ENCODE results near the gene L3MBTL4. TPM values are rescaled to one million over a fixed set of nuclear protein-coding genes. Genes with fewer than 3 reads are reported as not detected.

Gene L3MBTL4
- total RNA-seq, 1 experiment from 2014 or later = not detected

GRCh38 chr18:6044773-6045172, 369.9 kb downstream of the L3MBTL4 start:
- DNase-seq = no peak
- no peak overlapping the region for H3K4me3 ChIP-seq

GRCh38 chr18:6044319-6044718, 370.4 kb downstream of the L3MBTL4 start:
- no peaks in the 10 kb centered on the region for H3K36me3 ChIP-seq
- H3K4me1 ChIP-seq = no peaks in the 10 kb centered on the region
- DNase-seq = no peak
- no peak overlapping the region for H3K27ac ChIP-seq
- no peaks in the 10 kb centered on the region for H3K27me3 ChIP-seq
- H3K9me3 ChIP-seq (replicated peaks) = no peaks in the 10 kb centered on the region
- H3K4me3 ChIP-seq = no peak overlapping the region

More at GRCh38 chr18:6044773-6045172, 369.9 kb downstream of the L3MBTL4 start:
- no peaks in the 10 kb centered on the region for H3K4me1 ChIP-seq
- H3K27me3 ChIP-seq = no peaks in the 10 kb centered on the region
- H3K36me3 ChIP-seq = no peaks in the 10 kb centered on the region
- no peak overlapping the region for H3K27ac ChIP-seq
- H3K9me3 ChIP-seq (replicated peaks) = no peaks in the 10 kb centered on the region

- Histone ChIP-seq H3K27ac (no peak overlapping the region), H3K9me3 (replicated peaks) (no peaks in the 10 kb centered on the region), H3K36me3 (no peaks in the 10 kb centered on the region), H3K27me3 (no peaks in the 10 kb centered on the region), H3K4me1 (no peaks in the 10 kb centered on the region), H3K4me3 (no peak overlapping the region)
- DNase-seq = no peak
These were observed 375.7 kb downstream of the L3MBTL4 start for GRCh38 chr18:6039055-6039454.

- no peak overlapping the region for H3K4me3 ChIP-seq
- DNase-seq = no peak
- no peaks in the 10 kb centered on the region for H3K4me1 ChIP-seq
- no peaks in the 10 kb centered on the region for H3K27me3 ChIP-seq
- H3K36me3 ChIP-seq = no peaks in the 10 kb centered on the region
- no peaks in the 10 kb centered on the region for H3K9me3 ChIP-seq (replicated peaks)
- no peak overlapping the region for H3K27ac ChIP-seq
These were observed 383.3 kb downstream of the L3MBTL4 start for GRCh38 chr18:6031442-6031841.

- no peak overlapping the region for H3K4me3 ChIP-seq
- no peaks in the 10 kb centered on the region for H3K27me3 ChIP-seq
- no peak overlapping the region for H3K27ac ChIP-seq
- no peak for DNase-seq
- no peaks in the 10 kb centered on the region for H3K36me3 ChIP-seq
- no peaks in the 10 kb centered on the region for H3K4me1 ChIP-seq
- no peaks in the 10 kb centered on the region for H3K9me3 ChIP-seq (replicated peaks)
These were observed 383.7 kb downstream of the L3MBTL4 start for GRCh38 chr18:6031002-6031401.

- DNase-seq = no peak
- H3K9me3 ChIP-seq (replicated peaks) = no peaks in the 10 kb centered on the region
- no peak overlapping the region for H3K27ac ChIP-seq
- H3K36me3 ChIP-seq = no peaks in the 10 kb centered on the region
- H3K4me3 ChIP-seq = no peak overlapping the region
- no peaks in the 10 kb centered on the region for H3K4me1 ChIP-seq
- H3K27me3 ChIP-seq = no peaks in the 10 kb centered on the region
These were observed 389.9 kb downstream of the L3MBTL4 start for GRCh38 chr18:6024745-6025248.

GRCh38 chr18:6023551-6023950, 391.2 kb downstream of the L3MBTL4 start:
- H3K4me3 ChIP-seq = no peak overlapping the region

GRCh38 chr18:6022845-6023244, 391.9 kb downstream of the L3MBTL4 start:
- DNase-seq = no peak
- no peak overlapping the region for H3K27ac ChIP-seq

More at GRCh38 chr18:6023551-6023950, 391.2 kb downstream of the L3MBTL4 start:
- Histone ChIP-seq H3K4me1 (no peaks in the 10 kb centered on the region), H3K27ac (no peak overlapping the region), H3K9me3 (replicated peaks) (no peaks in the 10 kb centered on the region), H3K36me3 (no peaks in the 10 kb centered on the region), H3K27me3 (no peaks in the 10 kb centered on the region)
- DNase-seq = no peak

GRCh38 chr18:6022074-6022444, 392.7 kb downstream of the L3MBTL4 start:
- H3K9me3 ChIP-seq (replicated peaks) = no peaks in the 10 kb centered on the region
- H3K27me3 ChIP-seq = no peaks in the 10 kb centered on the region
- no peak for DNase-seq
- no peak overlapping the region for H3K27ac ChIP-seq
- H3K36me3 ChIP-seq = no peaks in the 10 kb centered on the region
- no peaks in the 10 kb centered on the region for H3K4me1 ChIP-seq
- H3K4me3 ChIP-seq = no peak overlapping the region

More at GRCh38 chr18:6022845-6023244, 391.9 kb downstream of the L3MBTL4 start:
- H3K9me3 ChIP-seq (replicated peaks) = no peaks in the 10 kb centered on the region
- H3K27me3 ChIP-seq = no peaks in the 10 kb centered on the region
- no peak overlapping the region for H3K4me3 ChIP-seq
- no peaks in the 10 kb centered on the region for H3K36me3 ChIP-seq
- no peaks in the 10 kb centered on the region for H3K4me1 ChIP-seq

- no peaks in the 10 kb centered on the region for H3K27me3 ChIP-seq
- H3K9me3 ChIP-seq (replicated peaks) = no peaks in the 10 kb centered on the region
- H3K4me1 ChIP-seq = no peaks in the 10 kb centered on the region
- no peak for DNase-seq
- no peaks in the 10 kb centered on the region for H3K36me3 ChIP-seq
- H3K4me3 ChIP-seq = no peak overlapping the region
- no peak overlapping the region for H3K27ac ChIP-seq
These were observed 393.2 kb downstream of the L3MBTL4 start for GRCh38 chr18:6021306-6022073.

- no peaks in the 10 kb centered on the region for H3K4me1 ChIP-seq
- no peaks in the 10 kb centered on the region for H3K36me3 ChIP-seq
- no peaks in the 10 kb centered on the region for H3K27me3 ChIP-seq
- H3K9me3 ChIP-seq (replicated peaks) = no peaks in the 10 kb centered on the region
- H3K27ac ChIP-seq = no peak overlapping the region
- DNase-seq = no peak
- H3K4me3 ChIP-seq = no peak overlapping the region
These were observed 396.0 kb downstream of the L3MBTL4 start for GRCh38 chr18:6018671-6019070.

GRCh38 chr18:6017171-6017570, 397.5 kb downstream of the L3MBTL4 start:
- Histone ChIP-seq H3K27me3 (no peaks in the 10 kb centered on the region), H3K27ac (no peak overlapping the region), H3K9me3 (replicated peaks) (no peaks in the 10 kb centered on the region), H3K4me1 (no peaks in the 10 kb centered on the region), H3K36me3 (no peaks in the 10 kb centered on the region), H3K4me3 (no peak overlapping the region)
- DNase-seq = no peak

- H3K27me3 ChIP-seq = no peaks in the 10 kb centered on the region
- no peak for DNase-seq
- H3K4me1 ChIP-seq = no peaks in the 10 kb centered on the region
- H3K27ac ChIP-seq = no peak overlapping the region
- no peak overlapping the region for H3K4me3 ChIP-seq
- no peaks in the 10 kb centered on the region for H3K9me3 ChIP-seq (replicated peaks)
- no peaks in the 10 kb centered on the region for H3K36me3 ChIP-seq
These were observed 399.3 kb downstream of the L3MBTL4 start for GRCh38 chr18:6015364-6015763.

- Histone ChIP-seq H3K4me1 (no peaks in the 10 kb centered on the region), H3K36me3 (no peaks in the 10 kb centered on the region), H3K27ac (no peak overlapping the region), H3K4me3 (no peak overlapping the region), H3K27me3 (no peaks in the 10 kb centered on the region), H3K9me3 (replicated peaks) (no peaks in the 10 kb centered on the region)
- DNase-seq = no peak
These were observed 401.4 kb downstream of the L3MBTL4 start for GRCh38 chr18:6013171-6013810.

GRCh38 chr18:6010921-6011320, 403.8 kb downstream of the L3MBTL4 start:
- no peaks in the 10 kb centered on the region for H3K4me1 ChIP-seq
- no peaks in the 10 kb centered on the region for H3K9me3 ChIP-seq (replicated peaks)
- H3K4me3 ChIP-seq = no peak overlapping the region
- no peaks in the 10 kb centered on the region for H3K27me3 ChIP-seq
- DNase-seq = no peak
- H3K36me3 ChIP-seq = no peaks in the 10 kb centered on the region
- no peak overlapping the region for H3K27ac ChIP-seq
